Amygdala (tissue), 56 donors: ENCODE results near the gene PLB1.

Experiments
- DNase-seq, 56 donors: peaks; one replicate each; lab custom pipeline; 2025; lab: John Stamatoyannopoulos, UW

Gene PLB1, protein sequence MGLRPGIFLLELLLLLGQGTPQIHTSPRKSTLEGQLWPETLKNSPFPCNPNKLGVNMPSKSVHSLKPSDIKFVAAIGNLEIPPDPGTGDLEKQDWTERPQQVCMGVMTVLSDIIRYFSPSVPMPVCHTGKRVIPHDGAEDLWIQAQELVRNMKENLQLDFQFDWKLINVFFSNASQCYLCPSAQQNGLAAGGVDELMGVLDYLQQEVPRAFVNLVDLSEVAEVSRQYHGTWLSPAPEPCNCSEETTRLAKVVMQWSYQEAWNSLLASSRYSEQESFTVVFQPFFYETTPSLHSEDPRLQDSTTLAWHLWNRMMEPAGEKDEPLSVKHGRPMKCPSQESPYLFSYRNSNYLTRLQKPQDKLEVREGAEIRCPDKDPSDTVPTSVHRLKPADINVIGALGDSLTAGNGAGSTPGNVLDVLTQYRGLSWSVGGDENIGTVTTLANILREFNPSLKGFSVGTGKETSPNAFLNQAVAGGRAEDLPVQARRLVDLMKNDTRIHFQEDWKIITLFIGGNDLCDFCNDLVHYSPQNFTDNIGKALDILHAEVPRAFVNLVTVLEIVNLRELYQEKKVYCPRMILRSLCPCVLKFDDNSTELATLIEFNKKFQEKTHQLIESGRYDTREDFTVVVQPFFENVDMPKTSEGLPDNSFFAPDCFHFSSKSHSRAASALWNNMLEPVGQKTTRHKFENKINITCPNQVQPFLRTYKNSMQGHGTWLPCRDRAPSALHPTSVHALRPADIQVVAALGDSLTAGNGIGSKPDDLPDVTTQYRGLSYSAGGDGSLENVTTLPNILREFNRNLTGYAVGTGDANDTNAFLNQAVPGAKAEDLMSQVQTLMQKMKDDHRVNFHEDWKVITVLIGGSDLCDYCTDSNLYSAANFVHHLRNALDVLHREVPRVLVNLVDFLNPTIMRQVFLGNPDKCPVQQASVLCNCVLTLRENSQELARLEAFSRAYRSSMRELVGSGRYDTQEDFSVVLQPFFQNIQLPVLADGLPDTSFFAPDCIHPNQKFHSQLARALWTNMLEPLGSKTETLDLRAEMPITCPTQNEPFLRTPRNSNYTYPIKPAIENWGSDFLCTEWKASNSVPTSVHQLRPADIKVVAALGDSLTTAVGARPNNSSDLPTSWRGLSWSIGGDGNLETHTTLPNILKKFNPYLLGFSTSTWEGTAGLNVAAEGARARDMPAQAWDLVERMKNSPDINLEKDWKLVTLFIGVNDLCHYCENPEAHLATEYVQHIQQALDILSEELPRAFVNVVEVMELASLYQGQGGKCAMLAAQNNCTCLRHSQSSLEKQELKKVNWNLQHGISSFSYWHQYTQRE (N-terminal part only)

GRCh38 chr2:28495551-28496250 lies at the start of gene PLB1:
Gene PLB1, plus strand, starts transcription at chr2:28496060. Its CDS starts 55 bp downstream, at chr2:28496115.
- no peak for DNase-seq

GRCh38 chr2:28446531-28446930 lies 49.3 kb upstream of the PLB1 start:
- no peak for DNase-seq

GRCh38 chr2:28447086-28447485 lies 48.8 kb upstream of the PLB1 start:
- no peak for DNase-seq

DNA sequence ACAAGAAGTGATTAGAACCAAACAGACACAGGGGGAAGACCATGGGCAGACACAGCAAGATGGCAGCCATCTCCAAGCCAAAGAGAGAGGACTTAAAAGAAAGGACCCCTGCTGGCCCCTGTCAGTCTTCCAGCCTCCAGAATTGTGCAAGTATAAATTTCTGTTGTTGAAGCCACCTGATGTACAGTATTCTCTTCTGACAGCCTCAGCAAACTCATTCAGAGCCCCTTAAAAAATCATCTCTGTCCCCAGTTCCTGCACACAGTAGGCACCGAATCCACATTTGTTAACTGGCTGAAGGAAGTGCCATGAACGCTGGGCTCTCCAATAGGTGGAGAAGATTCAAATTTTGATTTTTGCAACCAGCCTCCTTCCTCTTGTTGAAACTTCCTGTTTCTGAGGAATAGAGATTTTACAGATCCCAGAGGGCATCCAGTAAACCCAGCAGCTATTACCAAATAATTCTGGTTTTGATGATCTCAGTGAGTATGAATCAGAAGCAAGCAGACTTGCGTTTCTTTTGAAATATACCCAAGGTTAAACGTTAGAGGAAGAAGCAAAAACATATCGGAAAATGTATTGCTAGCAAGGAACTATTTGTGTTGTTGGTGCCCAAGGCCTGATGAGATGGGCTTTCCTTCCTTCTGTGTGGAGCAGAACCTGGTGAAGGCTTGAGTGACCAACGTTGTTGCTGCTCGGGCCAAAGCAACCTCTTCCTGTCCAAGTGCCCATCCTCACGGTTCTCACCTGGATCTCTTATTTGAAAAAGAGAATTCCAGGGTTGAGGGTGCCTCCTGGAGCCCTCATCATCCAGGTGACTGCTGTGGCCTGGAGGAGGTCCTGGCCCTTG lies 47.7 kb upstream of the PLB1 start:
- DNase-seq, result no peak

- no peak for DNase-seq
These were observed 47.1 kb upstream of the PLB1 start for GRCh38 chr2:28448793-28449100.

GRCh38 chr2:28449126-28449487 lies 46.8 kb upstream of the PLB1 start:
- no peak for DNase-seq

- DNase-seq, result peak in 1 of 56 donors; percentile 12
These were observed 46.1 kb upstream of the PLB1 start for GRCh38 chr2:28449488-28450395.

- DNase-seq, result no peak
These were observed 44.8 kb upstream of the PLB1 start for GRCh38 chr2:28450901-28451565.

DNA sequence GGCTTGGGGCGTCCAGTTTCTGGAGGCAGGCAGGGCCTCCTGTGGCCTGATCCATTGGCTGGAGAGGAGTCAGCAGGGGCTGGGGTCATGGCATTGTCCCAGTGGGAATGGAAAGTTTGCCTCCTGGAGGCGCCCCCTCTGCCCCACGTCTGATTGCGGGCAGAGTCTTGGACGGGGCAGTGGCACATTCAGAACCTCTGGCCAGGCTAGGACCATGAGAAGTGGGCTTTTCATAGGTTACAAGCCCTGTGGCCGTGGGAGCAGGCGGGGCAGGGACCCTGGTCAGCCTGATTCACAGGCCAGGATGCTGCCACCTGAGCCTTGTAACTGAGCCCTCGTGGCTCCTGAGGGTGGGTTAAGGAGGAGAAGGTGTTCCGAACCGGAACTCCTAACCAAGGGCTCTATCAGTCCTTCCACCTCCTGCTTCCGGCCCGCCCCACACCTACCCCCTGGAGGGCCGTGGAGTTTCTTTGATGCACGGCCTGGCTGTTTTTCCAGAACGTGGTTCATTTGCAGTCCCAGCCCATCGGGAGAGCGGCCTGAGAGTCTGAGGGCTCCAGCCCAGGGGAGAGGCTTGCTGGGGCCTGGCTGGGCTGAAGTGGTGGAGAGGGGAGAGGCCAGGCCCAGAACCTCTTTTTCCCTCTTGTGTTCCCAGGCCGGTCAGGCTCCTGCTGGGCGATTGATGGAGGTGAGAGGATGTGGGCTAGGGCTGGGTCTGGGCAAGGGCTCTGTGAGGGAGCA lies 43.9 kb upstream of the PLB1 start:
- no peak for DNase-seq

GRCh38 chr2:28452534-28453081 lies 43.3 kb upstream of the PLB1 start:
- DNase-seq, result peak in 21 of 56 donors; percentile 3 to 65 (median 16)

- DNase-seq, result no peak
These were observed 42.5 kb upstream of the PLB1 start for GRCh38 chr2:28453396-28453795.

GRCh38 chr2:28454016-28454930 lies 41.6 kb upstream of the PLB1 start:
- DNase-seq, result no peak

DNA sequence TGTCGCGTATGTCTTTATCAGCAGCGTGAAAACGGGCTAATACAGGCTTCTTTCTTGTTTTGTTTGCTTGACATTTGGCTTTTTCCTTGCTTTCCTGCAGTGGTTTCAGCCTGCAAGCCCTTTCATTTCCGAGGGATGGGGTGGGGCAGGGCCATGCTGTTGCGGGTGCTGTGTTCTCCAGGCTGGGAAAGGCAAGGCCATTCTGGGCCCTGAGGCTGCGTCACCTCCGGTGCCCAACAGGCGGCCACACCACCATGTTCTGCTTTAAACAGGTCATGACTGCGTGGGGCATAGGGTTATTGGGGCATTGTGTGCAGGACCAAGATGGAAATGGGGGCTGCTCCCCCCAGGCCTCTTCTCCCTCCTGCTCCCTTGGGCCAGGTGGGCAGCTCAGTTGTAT lies 38.6 kb upstream of the PLB1 start:
- no peak for DNase-seq

DNA sequence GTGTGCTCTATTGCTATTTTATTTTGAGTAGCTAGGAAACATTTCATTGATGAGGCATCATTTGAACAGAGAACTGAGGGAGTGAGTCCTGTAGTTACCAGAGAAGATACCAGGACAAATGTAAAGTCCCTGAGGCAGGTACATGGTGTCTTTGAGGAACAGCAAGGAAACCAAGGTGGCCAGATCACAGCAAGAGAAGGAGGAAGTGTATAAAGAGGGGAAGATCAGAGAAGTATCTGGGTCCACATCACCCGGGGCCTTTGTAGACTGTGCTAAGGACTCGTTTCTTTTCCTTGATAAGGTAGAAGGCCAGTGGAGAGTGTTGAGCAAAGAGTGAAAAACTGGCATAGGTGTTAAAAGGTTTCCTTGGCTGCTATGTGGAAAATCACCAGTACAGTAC lies 34.8 kb upstream of the PLB1 start:
- DNase-seq, result no peak

DNA sequence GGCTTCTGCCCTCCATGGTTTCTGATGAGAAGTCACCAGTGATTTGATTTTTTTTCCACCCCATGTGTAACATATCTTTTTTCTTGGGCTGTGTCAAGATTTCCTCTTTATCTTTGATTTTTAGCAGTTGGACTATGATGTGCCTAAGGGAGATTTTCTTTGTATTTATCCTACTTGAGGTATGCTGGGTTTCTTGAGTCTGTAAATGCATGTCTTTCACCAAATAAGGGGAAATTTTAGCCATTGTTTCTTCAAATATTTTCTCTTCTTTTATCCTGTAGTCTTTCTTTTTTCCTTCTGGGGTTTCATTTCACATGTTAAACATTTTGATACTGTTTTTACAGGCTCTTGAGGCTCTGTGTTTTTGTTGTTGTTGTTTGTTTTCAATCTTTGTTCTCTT lies 33.7 kb upstream of the PLB1 start:
- DNase-seq, result no peak
